BE2C (cell line): ENCODE measurements around the gene ACTRT2.

ENCODE experiments used
- DNase-seq: peaks from one replicate; pipeline ENCODE4 v3.0.0-alpha.2; 2020
- H3K27me3 ChIP-seq: fragments of 250-450 bp; sonication (Bioruptor Pico); 2 replicates; pipeline ENCODE4 v1.5.1; 2020; ENCODE audit warnings: mild to moderate bottlenecking
- H3K36me3 ChIP-seq: fragments of 250-450 bp; sonication (Bioruptor Pico); 2 replicates; pipeline ENCODE4 v1.5.1; 2020; ENCODE audit warnings: mild to moderate bottlenecking
- H3K4me1 ChIP-seq: fragments of 250-450 bp; sonication (Bioruptor Pico); 2 replicates; pipeline ENCODE4 v1.5.1; 2020
- H3K4me3 ChIP-seq: 2 replicates; pipeline ENCODE4 v1.5.1; 2011; ENCODE audit warnings: low read depth, low read length
- H3K9me3 ChIP-seq: fragments of 250-450 bp; sonication (Bioruptor Pico); 2 replicates; pipeline ENCODE4 v1.5.1; 2020
- TF ChIP-seq, protein P1 (sequence below): IDR thresholded peaks from 2 replicates; pipeline ENCODE4 v1.5.1; 2012; ENCODE audit warnings: mild to moderate bottlenecking, low read depth, low read length

Gene ACTRT2

DNA sequence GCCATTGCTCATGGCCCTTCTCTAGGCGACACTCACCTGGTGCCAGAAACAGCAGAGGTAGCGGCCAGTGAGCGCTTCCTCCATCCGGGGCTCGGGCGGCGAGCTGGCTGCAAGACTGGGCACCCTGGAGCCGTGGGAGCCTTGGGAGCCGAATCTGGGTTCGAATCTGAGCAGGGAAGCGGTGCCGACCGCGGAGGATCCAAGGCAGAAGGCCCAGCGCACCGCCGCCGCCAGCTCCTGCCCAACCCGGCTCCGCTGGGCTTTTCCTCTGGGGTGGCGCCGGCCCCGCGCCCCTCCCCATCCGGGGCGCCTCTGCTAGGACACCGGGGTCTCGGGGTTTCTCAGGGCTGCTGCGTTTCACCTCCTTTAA lies 46.0 kb downstream of the ACTRT2 start:
- Histone ChIP-seq H3K9me3 (no peaks in the 10 kb centered on the region), H3K4me3 (no peak overlapping the region), H3K27me3 (peaks cover 69% of the 10 kb centered on the region), H3K36me3 (no peaks in the 10 kb centered on the region), H3K4me1 (no peaks in the 10 kb centered on the region)
- DNase-seq, result no peak
- TF ChIP-seq, protein P1, sequence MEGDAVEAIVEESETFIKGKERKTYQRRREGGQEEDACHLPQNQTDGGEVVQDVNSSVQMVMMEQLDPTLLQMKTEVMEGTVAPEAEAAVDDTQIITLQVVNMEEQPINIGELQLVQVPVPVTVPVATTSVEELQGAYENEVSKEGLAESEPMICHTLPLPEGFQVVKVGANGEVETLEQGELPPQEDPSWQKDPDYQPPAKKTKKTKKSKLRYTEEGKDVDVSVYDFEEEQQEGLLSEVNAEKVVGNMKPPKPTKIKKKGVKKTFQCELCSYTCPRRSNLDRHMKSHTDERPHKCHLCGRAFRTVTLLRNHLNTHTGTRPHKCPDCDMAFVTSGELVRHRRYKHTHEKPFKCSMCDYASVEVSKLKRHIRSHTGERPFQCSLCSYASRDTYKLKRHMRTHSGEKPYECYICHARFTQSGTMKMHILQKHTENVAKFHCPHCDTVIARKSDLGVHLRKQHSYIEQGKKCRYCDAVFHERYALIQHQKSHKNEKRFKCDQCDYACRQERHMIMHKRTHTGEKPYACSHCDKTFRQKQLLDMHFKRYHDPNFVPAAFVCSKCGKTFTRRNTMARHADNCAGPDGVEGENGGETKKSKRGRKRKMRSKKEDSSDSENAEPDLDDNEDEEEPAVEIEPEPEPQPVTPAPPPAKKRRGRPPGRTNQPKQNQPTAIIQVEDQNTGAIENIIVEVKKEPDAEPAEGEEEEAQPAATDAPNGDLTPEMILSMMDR, result no peak

DNA sequence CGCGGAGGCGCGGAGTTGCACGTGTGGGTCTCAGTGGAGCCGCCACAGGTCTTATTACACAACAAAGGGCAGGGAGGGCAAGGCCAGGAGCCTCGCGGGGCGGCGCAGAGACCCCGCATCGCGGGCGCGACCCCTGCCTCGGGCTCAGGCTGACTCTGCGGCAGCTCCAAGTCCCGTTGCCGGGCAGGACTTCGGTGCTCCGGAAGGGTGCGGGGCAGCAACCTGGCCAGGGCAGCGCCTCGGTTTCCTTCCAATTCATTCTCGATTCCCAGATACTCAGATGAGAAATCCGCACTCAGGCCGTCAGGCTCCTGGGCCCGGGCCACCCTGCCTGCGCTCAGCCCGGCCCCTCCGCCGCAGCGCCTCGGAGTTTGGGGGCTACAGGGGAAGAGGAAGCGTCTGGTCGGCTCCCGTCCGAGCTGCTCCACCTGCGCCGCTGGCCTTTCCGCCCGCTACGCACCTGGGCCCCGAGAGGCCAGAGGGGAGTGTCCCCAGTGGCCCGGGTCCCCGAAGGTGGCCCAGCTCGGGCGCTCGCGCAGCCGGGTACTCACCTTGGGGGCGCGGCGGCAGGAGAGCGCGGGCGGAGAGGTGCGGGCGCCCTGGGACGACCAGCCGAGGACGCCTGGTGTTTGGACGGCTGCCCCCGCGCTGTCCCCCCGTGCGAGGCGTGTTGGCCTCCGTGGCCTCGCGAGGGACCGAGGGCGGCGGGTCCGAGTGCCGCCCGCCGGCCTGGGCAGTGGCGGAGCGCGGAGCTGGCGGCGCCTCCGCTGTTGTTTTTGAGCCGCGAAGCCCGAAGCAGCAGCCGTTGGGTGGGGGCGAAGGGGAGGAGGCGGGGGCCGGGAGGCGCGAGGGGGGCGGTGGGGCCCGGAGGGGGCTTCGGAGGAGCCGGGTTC lies 46.6 kb downstream of the ACTRT2 start:
- no peaks in the 10 kb centered on the region for H3K4me1 ChIP-seq
- H3K9me3 ChIP-seq, result no peaks in the 10 kb centered on the region
- peaks cover 75% of the 10 kb centered on the region for H3K27me3 ChIP-seq
- no peaks in the 10 kb centered on the region for H3K36me3 ChIP-seq
- TF ChIP-seq, protein P1, result no peak
- H3K4me3 ChIP-seq, result no peak overlapping the region
- no peak for DNase-seq

DNA sequence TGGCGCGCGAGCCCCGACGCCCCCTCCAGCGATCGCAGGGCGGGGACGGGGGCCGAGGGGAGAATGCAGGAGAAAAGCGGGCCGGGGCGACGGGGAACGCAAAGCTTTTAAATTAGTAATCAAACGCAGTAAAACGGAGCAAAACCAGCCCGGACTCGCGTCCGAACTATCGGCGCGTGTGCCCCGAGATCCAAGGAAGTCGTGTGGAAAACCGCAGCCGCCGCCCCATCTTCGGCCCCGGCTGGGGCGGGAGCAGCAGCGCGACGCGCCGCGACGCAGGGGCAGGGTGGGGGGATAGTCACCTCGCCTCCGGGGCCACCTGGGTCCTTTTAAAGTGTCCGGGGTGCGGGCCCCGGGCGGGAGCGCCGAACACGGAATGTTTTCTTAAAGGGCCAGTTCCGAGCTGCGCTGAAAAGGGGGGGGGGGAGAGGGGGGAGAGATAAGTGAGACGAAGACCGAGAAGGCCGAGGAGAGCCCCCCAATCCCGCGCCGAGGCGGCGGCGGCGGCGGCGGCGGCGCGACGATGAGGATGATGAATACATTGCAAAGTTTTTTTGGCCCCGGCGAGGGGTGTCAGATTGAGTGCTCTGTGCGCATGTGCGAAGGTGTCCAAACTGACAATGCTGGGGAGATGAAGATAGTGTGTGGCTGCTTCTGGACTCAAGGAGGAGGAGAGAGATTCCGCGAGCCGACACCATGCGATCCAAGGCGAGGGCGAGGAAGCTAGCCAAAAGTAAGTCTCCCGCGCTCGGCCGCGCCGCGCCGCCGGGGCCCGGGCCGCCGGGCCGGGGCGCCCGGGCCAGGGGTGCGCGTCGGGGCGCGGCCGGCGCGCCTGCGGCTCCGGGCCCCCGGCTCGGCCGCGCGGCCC lies 47.5 kb downstream of the ACTRT2 start, which contains the start of gene PRDM16:
Gene PRDM16, plus strand, starts transcription at position 640 of the 868 bp plus-strand sequence. Its CDS starts 57 bp downstream, at position 697.
- TF ChIP-seq, protein P1, result no peak
- H3K9me3 ChIP-seq, result no peaks in the 10 kb centered on the region
- peaks cover 76% of the 10 kb centered on the region for H3K27me3 ChIP-seq
- no peaks in the 10 kb centered on the region for H3K36me3 ChIP-seq
- DNase-seq, result no peak
- no peak within 1 kb of the TSS for H3K4me3 ChIP-seq
- H3K4me1 ChIP-seq, result no peaks in the 10 kb centered on the region

DNA sequence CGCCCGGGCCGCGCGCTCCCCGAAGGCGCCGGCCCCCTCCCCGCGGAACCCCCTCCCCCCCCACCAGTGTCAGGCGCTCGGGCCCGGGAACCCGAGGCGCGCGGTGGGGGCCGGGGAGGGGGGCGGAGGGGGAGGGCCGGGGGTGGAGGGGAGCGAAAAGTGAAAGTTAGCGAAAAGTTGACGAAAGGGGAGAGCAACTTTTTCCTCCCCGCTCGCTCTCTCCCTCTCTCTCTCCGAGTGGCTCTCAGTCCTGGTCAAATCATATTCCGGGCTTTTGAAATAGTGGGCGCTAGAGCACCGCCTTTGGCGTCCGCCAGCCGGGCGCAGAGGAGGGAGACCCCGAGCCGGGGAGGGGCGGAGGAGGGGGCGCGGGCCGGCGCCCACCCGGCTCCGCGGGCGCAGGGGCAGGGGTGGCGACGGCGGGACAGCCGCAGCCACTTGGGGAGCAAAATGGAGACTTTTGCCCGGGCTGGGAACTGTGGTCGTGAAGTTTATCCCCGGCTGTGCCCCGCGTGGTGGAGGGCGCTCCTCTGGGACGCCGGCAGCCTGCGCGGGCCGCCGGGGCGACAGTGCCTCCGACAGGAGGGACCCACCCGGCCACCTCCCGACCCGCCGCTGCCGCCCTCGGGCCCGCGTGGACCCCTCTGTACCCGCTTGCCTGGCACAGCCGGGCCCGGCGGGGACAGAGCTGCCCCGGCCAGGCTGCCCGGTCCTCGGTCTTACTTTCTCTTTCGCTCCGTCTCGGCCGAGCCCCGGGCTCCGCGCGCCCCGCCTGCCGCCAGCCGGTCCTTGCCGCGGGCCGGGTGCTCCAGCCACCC lies 48.4 kb downstream of the ACTRT2 start:
- Histone ChIP-seq H3K4me3 (no peak overlapping the region), H3K27me3 (peaks cover 76% of the 10 kb centered on the region), H3K36me3 (no peaks in the 10 kb centered on the region), H3K9me3 (no peaks in the 10 kb centered on the region), H3K4me1 (no peaks in the 10 kb centered on the region)
- TF ChIP-seq, protein P1, result peak; percentile 26; the same call in 1 of the 2 replicates
- DNase-seq, result peak; percentile 25

DNA sequence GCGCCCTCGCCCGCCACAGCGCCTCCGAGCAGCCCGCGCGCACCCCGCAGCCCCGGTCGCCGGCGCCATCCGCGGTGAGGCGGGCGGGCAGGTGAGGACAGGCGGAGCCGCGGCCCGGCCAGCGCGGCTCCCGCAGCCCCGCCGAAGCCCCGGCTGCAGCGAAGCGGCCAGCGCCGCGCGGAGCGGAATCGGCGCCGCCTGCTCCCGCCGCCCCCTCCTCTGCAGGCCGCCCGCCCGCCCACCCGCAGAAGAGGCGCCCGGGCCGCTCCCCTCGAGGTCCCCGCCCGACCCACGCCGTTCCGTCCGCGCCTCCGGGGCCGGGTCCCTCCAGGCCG lies 49.0 kb downstream of the ACTRT2 start:
- Histone ChIP-seq H3K27me3 (peaks cover 80% of the 10 kb centered on the region), H3K4me1 (no peaks in the 10 kb centered on the region), H3K9me3 (no peaks in the 10 kb centered on the region), H3K36me3 (no peaks in the 10 kb centered on the region), H3K4me3 (no peak overlapping the region)
- no peak for DNase-seq
- TF ChIP-seq, protein P1, result no peak
